ENCODE results near the gene VPS4A.
"Not testable (repeated sequence)": the region's sequence is repeated elsewhere in the genome, so short reads cannot be mapped to it uniquely, and the experiment has no call there.

Gene VPS4A

GRCh38 chr16:69327585-69328310 is 16.6 kb downstream of the VPS4A start:
- no peak for DNase-seq (ENCODE audit: low read depth)

DNA sequence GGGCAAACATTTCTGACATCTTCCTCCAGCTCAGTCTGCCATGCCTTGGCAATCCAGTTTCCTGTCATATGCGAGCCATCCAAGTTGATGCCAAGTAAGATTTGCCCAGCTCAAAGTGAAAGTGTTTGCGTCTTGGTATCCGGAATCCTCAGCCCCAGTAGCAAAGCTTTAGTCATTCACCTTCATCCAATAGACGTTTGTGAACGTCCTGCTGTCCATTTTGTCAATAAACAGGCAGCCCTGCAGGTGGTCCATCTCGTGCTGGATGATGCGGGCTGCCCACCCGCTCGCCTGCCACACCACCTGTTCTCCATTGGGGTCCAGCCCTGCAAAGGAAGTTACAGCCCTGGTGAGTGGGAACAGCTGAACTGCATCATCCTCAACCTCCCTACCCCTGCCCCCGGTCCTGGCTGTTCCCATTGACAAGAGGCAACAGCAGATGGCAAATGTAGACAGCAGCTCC is 17.7 kb downstream of the VPS4A start:
- DNase-seq (ENCODE audit: low read depth), result no peak

DNA sequence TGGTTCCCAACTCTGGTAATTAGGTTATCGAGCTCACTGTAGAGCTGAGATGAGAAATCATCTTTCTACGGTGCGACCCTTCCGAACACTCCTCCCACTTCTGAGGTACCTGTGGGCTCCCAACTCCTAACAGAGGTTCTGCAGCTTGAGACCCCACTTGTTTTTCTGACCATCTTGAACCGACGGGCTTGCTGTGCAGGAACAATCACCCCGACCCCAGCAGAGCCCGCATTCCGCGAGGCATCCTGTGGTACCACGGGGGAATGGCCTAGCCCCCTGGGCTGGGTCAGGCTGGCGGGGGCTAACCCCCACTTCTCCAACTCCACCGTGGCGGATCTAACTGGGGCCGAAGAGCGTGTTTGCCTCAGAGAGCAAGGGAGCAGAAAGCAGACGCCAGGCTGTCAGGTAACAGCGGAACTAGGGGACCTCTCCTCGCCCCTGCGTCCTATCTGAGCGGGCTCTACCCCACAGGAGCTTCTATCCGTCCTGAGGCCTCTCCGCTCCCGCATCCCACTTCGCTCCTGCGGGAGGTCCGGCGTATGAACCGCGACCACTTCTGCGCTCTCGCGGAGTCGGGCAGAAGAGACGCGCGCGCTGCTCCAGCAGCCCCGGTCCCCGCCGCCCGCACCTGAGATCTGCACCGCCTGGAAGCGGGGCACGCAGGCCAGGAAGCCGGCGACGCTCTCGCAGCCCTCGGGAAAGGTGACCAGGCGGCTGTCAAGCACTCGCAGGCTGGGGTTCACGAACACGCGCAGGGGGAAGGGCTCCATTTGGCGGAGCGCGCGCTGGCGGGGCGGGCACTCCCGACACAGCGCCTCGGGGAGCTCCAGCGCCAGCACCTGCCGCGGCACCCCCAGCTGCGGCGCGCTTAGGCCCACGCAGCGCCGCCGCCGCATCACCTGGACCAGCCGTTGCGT is 18.5 kb downstream of the VPS4A start:
- peak; percentile 22 for DNase-seq (ENCODE audit: low read depth)

- DNase-seq (ENCODE audit: low read depth), result peak; percentile 52
These were observed 19.3 kb downstream of the VPS4A start, which contains the start of gene PDF for GRCh38 chr16:69330286-69331109. Gene PDF, minus strand, starts transcription at chr16:69330588. Its CDS starts 18 bp downstream, at chr16:69330570.

DNA sequence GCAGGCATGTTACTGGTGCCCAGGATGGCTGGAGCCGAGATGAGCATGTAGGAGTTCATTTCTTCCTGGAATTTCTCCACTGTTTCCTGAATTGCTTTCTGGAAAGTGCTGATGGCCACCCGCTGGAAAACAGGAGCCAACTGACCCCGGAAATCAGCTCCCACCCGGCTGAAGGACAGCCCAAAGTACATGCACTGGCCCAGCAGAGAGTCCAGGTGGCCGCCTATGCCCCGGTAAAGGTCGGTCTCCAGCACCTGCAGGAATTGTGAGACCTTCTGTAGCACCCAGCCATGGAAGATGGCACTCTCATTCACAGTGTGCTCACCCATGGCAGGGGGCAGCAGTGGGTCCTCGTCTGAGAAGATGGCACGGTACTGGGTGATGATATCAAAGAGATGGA is 23.5 kb downstream of the VPS4A start:
- DNase-seq (ENCODE audit: low read depth), result no peak

DNA sequence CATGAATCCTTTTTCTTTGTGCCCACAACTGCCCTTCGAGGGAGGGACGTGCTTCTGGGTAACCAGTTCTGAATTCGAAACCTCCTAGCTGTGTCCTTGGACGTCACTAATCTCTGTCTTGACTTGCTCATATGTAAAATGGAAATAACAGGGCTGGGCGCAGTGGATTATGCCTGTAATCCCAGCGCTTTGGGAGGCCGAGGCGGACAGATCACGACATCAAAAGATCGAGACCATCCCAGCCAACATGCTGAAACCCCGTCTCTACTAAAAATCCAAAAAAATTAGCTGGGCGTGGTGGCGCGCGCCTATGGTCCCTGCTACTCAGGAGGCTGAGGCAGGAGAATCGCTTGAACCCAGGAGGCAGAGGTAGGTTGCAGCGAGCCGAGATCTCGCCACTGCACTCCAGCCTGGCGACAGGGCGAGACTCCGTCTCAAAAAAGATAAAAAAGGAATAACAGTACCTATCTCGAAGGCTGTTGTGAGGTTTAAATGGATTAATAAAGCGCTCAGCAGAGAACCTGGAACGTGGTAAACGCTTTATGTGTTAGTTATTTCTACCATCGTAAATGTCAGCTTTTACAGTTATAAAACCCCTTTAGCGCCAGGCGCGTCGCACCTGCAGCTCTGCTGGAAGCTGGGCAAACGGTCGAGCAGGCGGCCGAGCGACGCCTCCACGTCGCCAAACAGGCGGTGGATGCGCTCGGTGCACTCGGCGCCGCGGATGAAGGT is 27.6 kb downstream of the VPS4A start:
- DNase-seq (ENCODE audit: low read depth), result peak; percentile 34

GRCh38 chr16:69339289-69340094 is 28.3 kb downstream of the VPS4A start, which contains the start of the genes COG8 and NIP7:
Gene COG8, minus strand, starts transcription at chr16:69339564. Its CDS starts 12 bp downstream, at chr16:69339552.
Gene NIP7, plus strand, starts transcription at chr16:69339772. Its CDS starts 58 bp downstream, at chr16:69339830.
- peak; percentile 83 for DNase-seq (ENCODE audit: low read depth)

DNA sequence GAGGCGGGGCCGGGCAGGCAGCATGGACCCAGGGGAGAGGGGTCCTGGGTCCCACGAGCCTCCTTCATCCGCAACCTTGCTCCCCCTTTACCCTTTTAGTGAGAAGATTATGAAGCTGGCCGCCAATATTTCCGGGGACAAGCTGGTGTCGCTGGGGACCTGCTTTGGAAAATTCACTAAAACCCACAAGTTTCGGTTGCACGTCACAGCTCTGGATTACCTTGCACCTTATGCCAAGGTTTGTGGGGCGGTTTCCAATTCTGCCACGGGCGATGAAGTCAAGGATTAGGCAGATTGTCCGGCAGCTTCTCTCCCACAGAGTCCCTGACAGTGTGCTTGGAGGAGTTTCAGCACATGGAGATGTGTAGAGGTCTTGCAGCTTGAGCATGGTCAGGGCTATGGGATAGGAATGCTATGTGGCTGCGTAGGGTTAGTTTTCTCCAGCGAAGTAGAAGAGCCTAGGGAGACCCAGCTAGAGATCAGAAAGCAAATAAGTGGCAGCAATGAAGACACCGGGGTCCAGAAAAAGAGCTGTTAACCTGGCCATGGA is 29.0 kb downstream of the VPS4A start:
- no peak for DNase-seq (ENCODE audit: low read depth)

DNA sequence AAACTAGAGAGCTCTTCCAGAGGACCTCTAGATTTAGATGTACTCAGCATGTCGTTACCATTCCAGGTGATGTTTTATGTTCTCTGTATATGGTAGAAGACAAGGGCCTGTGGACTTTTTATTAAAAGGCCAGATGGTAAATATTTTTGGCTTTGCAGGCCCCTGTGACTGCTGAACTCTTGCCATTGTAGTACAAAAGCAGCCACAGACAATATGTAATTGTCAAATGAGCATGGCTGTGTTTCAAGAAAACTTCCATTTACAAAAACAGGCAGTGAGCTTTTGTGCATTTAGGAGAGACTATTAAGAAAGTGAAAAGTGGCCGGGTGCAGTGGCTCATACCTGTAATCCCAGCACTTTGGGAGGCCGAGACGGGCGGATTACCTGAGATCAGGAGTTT is 33.0 kb downstream of the VPS4A start:
- no peak for DNase-seq (ENCODE audit: low read depth)

DNA sequence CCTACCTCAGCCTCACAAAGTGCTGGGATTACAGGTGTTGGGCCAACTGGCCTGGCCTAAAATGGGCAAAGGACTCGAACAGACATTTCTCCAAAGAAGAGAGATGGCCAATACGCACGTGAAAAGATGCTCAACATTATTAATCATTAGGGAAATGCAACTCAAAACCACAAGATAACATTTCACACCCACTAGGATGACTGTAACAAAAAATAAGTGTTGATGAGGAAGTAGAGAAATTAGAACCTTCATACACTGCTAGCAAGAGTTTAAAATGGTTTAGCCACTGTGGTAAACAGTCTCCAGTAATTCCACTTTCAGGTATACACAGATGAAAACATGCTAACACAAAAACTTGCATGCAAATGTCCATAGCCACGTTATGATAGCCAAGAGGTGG is 34.8 kb downstream of the VPS4A start:
- no peak for DNase-seq (ENCODE audit: low read depth)

DNA sequence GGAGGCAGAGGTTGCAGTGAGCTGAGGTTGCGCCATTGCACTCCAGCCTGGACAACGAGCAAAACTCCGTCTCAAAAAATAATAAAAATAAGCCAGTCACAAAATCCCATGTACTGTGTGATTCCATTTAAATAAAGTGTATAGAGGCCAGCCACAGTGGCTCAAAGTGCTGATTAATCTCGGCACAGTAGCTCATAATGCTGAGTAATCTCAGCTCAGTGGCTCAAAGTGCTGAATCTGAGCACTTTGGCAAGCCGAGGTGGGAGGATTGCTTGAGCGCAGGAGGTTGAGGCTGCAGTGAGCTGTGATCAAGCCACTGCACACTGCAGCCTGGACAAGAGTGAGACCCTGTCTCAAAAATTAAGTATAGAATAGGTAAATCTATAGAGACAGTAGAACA is 35.5 kb downstream of the VPS4A start:
- DNase-seq (ENCODE audit: low read depth), result no peak

DNA sequence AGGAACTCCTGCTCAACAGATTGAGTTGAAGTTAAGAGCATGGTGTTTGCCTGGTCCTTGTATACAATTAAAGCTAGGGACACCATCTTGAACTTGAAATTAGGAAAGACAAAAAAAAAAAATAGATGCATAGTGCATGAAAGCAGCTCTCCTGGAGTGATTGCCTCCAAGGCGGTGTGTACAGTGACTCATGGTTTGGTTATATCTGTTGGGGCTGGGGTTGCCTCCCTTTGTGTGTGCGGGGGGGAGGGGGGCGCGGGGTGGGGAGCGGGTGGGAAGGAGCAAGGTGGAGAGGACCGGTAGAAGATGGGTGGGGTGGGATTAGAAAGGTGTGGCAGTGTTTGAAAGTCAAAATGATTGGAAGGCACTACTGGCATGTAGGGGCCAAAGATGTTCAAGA is 37.1 kb downstream of the VPS4A start:
- no peak for DNase-seq (ENCODE audit: low read depth)

GRCh38 chr16:69349536-69349935 is 38.4 kb downstream of the VPS4A start:
- no peak for DNase-seq (ENCODE audit: low read depth)

- DNase-seq (ENCODE audit: low read depth), result no peak
These were observed 39.5 kb downstream of the VPS4A start for GRCh38 chr16:69350536-69351133.

GRCh38 chr16:69351309-69352027 is 40.3 kb downstream of the VPS4A start, which contains the start of gene TMED6:
Gene TMED6, minus strand, starts transcription at chr16:69351786. Its CDS starts 33 bp downstream, at chr16:69351753.
- no peak for DNase-seq (ENCODE audit: low read depth)

GRCh38 chr16:69360070-69360469 is 48.9 kb downstream of the VPS4A start:
- not testable (repeated sequence) for DNase-seq (ENCODE audit: low read depth)

GRCh38 chr16:69363281-69363717 is 52.1 kb downstream of the VPS4A start:
- DNase-seq (ENCODE audit: low read depth), result no peak

DNA sequence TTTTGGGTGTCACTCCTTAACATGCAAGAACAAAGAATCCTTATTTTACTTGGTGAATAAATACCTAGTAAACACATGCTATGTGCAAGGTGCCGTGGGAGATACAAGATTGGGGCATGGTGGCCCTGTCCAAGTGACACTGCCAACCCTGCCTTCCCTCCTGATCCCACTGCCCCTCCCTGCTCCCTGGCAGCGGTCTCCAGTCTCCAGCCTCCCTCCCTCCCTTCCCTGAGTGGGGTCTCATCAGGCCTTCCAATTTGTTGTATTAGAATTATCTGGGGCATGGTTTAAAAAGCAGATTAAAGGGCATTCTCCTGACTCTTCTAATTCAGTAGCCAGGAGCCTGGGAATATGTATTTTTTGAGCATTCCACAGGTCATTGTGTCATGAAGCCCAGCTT is 52.9 kb downstream of the VPS4A start:
- no peak for DNase-seq (ENCODE audit: low read depth)

- no peak for DNase-seq (ENCODE audit: low read depth)
These were observed 54.8 kb downstream of the VPS4A start for GRCh38 chr16:69365901-69366300.
